Daoy (cell line): ENCODE results near the gene TP53I11. TPM values are rescaled to one million over a fixed set of nuclear protein-coding genes. Genes with fewer than 3 reads are reported as not detected.

Experiments
- DNase-seq: peaks from one replicate; pipeline ENCODE4 v3.0.0-alpha.2; 2015; ENCODE audit warnings: low read depth
- total RNA-seq: library from RNA; depleted of rRNA; stranded (reverse); fragments of >200 nt; shearing (Covaris generic); gene quantifications from 2 replicates; pipeline ENCODE4 v1.2.3, GENCODE V29; 2014; rRNA removed

The TP53I11 gene
- total RNA-seq, 1 experiment from 2014 or later, result 10.1 TPM

- DNase-seq, result no peak
These were observed 65.4 kb downstream of the TP53I11 start for GRCh38 chr11:44885065-44885810.

GRCh38 chr11:44884056-44884455, 66.6 kb downstream of the TP53I11 start:
- DNase-seq, result no peak

- peak; percentile 33 for DNase-seq
These were observed 67.4 kb downstream of the TP53I11 start for GRCh38 chr11:44883277-44883676.

Other genes starting within 250 kb of the TP53I11 start
- gene TSPAN18, start 223.9 kb downstream of the TP53I11 start, total RNA-seq, result 0.15 and 0.57 TPM in 2 replicates
- 2.4 and 2.7 TPM in 2 replicates for gene PRDM11, start 195.8 kb upstream of the TP53I11 start, total RNA-seq